CD14-positive monocyte (primary cell): ENCODE results near the gene PRSS1. TPM values are rescaled to one million over a fixed set of nuclear protein-coding genes. Genes with fewer than 3 reads are reported as not detected.

Source experiments
- DNase-seq, 3 donors: peaks; one replicate each; pipeline ENCODE4 v3.0.0-alpha.2; 2011 to 2022
- H2AFZ ChIP-seq: 2 replicates; pipeline ENCODE4 v1.6.0; 2012; ENCODE audit warnings: mild to moderate bottlenecking, low read depth, low read length, inconsistent platforms; ENCODE audit not compliant: insufficient read depth, poor library complexity, severe bottlenecking
- H3K27ac ChIP-seq, 2 donors: 1 replicate in 1 of 2; 2 replicates in 1 of 2; pipeline ENCODE4 v1.5.1; 2012 to 2013; ENCODE audit warnings: low read length in 2 of 2, control low read depth in 1 of 2, inconsistent platforms in 1 of 2, low read depth in 1 of 2, mild to moderate bottlenecking in 1 of 2
- H3K27me3 ChIP-seq, 2 donors: one replicate each; pipeline versions ENCODE4 v1.6.0 to v1.6.1; 2011 to 2013; ENCODE audit warnings: low read length in 2 of 2; ENCODE audit not compliant: control insufficient read depth in 2 of 2, insufficient read depth in 2 of 2
- H3K36me3 ChIP-seq, 2 donors: replicated peaks in 1 of 2; 1 replicate in 1 of 2; 2 replicates in 1 of 2; pipeline versions ENCODE4 v1.5.1 to v1.6.1; 2012 to 2013; ENCODE audit warnings: low read length in 2 of 2, control low read depth in 1 of 2, inconsistent platforms in 1 of 2, mild to moderate bottlenecking in 1 of 2; ENCODE audit not compliant: insufficient read depth in 2 of 2, control insufficient read depth in 1 of 2
- H3K4me1 ChIP-seq, 2 donors: 1 replicate in 1 of 2; 2 replicates in 1 of 2; pipeline versions ENCODE4 v1.5.1 to v1.6.1; 2012 to 2013; ENCODE audit warnings: low read length in 2 of 2, control low read depth in 1 of 2, inconsistent platforms in 1 of 2, mild to moderate bottlenecking in 1 of 2, moderate library complexity in 1 of 2; ENCODE audit not compliant: insufficient read depth in 2 of 2, control insufficient read depth in 1 of 2
- H3K4me2 ChIP-seq: replicated peaks from 2 replicates; pipeline ENCODE3; 2012; ENCODE audit warnings: low read length, moderate library complexity, mild to moderate bottlenecking; ENCODE audit not compliant: poor library complexity, severe bottlenecking; ENCODE audit errors: extremely low read depth
- H3K4me3 ChIP-seq, 3 experiments: fragments of 200-600 bp in 1 of 3; sonication (generic) in 1 of 3; replicated peaks in 1 of 3; 1 replicate in 2 of 3; 2 replicates in 1 of 3; pipeline ENCODE4 v1.5.1; 2011 to 2013; ENCODE audit warnings: low read length in 3 of 3, mild to moderate bottlenecking in 3 of 3, control low read depth in 2 of 3, low read depth in 2 of 3, inconsistent platforms in 1 of 3, moderate library complexity in 1 of 3
- H3K79me2 ChIP-seq: 2 replicates; pipeline ENCODE4 v1.6.0; 2012; ENCODE audit warnings: mild to moderate bottlenecking, control low read depth, inconsistent platforms, low read length, moderate library complexity; ENCODE audit not compliant: insufficient read depth
- H3K9ac ChIP-seq: 2 replicates; pipeline ENCODE4 v1.6.0; 2017; ENCODE audit warnings: low read length, mild to moderate bottlenecking; ENCODE audit not compliant: insufficient read depth, poor library complexity, severe bottlenecking
- H3K9me3 ChIP-seq, 2 donors: replicated peaks in 1 of 2; 1 replicate in 1 of 2; 2 replicates in 1 of 2; pipeline versions ENCODE4 v1.5.1 to v1.6.1; 2012 to 2013; ENCODE audit warnings: low read length in 2 of 2, control low read depth in 1 of 2; ENCODE audit not compliant: control insufficient read depth in 1 of 2, insufficient read depth in 1 of 2
- H4K20me1 ChIP-seq: 2 replicates; pipeline ENCODE4 v1.6.0; 2012; ENCODE audit warnings: mild to moderate bottlenecking, low read length, control low read depth, moderate library complexity; ENCODE audit not compliant: insufficient read depth
- H3K27ac Mint-ChIP-seq, 7 donors: one replicate each; pipeline ENCODE4 v1.8.0; 2020; ENCODE audit warnings: mild to moderate bottlenecking in 7 of 7, mixed read lengths in 7 of 7, moderate library complexity in 6 of 7, inconsistent platforms in 2 of 7
- H3K27me3 Mint-ChIP-seq, 3 donors: one replicate each; pipeline ENCODE4 v1.8.0; 2021 to 2022; ENCODE audit warnings: low read depth in 3 of 3, mild to moderate bottlenecking in 3 of 3, mixed read lengths in 3 of 3, moderate library complexity in 3 of 3, inconsistent platforms in 1 of 3
- H3K36me3 Mint-ChIP-seq, 2 donors: one replicate each; pipeline ENCODE4 v1.8.0; 2020; ENCODE audit warnings: mixed read lengths in 2 of 2, inconsistent platforms in 1 of 2, mild to moderate bottlenecking in 1 of 2
- H3K4me1 Mint-ChIP-seq: one replicate; pipeline ENCODE4 v1.8.0; 2020; ENCODE audit warnings: mild to moderate bottlenecking, mixed read lengths
- H3K4me3 Mint-ChIP-seq, 2 donors: one replicate each; pipeline ENCODE4 v1.8.0; 2020; ENCODE audit warnings: mild to moderate bottlenecking in 2 of 2, mixed read lengths in 2 of 2, moderate library complexity in 1 of 2
- H3K9me3 Mint-ChIP-seq, 7 donors: one replicate each; pipeline ENCODE4 v1.8.0; 2020 to 2022; ENCODE audit warnings: mixed read lengths in 7 of 7, mild to moderate bottlenecking in 6 of 7, moderate library complexity in 6 of 7, inconsistent platforms in 2 of 7
- WGBS: methylation state at CpG from one replicate; pipeline ENCODE4 v1.1.5; 2013; ENCODE audit warnings: missing lambda C conversion rate; ENCODE audit not compliant: insufficient coverage; 5-methylcytosine and 5-hydroxymethylcytosine counted together
- intact Hi-C, 2 donors: fragments of 100-400 bp; cut with micrococcal nuclease; formaldehyde crosslinking; loops; one replicate each; pipeline versions ENCODE4 v1.15.0 to v1.15.1; 2023
- polyA plus RNA-seq, 3 donors: library from polyadenylated mRNA; depleted of rRNA in 1 of 3; unstranded in 2 of 3; stranded (reverse) in 1 of 3; fragments of 300-500 nt in 2 of 3; fragments of >200 nt in 1 of 3; fragmentation: Illumina TruSeq in 2 of 3; gene quantifications; 1 replicate in 2 of 3; 2 replicates in 1 of 3; pipeline ENCODE4 v1.2.3, GENCODE V29; 2012 to 2021
- TF ChIP-seq, protein P1 (sequence below): fragments of 200-600 bp; IDR thresholded peaks from one replicate; pipeline ENCODE4 v1.8.0; 2022; ENCODE audit warnings: antibody characterized with exemption, mild to moderate bottlenecking

The PRSS1 gene
- polyA plus RNA-seq, 3 donors, result not detected

DNA sequence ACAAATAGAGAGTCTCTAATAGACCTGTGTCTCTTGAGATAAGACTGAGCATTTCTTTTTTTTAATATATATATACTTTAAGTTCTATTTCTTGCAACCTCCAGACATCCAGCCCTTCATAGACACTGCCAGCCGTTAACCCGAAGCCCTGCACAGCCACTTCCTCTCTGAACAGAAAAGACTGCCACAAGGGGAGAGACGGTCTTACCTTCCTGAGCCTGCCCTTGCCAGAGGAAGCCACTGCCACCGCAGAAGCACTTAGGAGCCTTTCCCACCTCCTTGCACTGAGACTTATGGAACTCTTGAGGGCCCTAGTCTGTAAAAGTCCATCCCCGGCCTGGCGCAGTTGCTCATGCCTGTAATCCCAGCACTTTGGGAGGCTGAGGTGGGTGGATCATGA, 31.8 kb upstream of the PRSS1 start:
- H3K4me1 ChIP-seq, result peaks cover 0 to 14% of the 10 kb centered on the region in 2 donors
- H3K36me3 Mint-ChIP-seq, result no peaks in the 10 kb centered on the region
- DNase-seq, result no peak
- no peak overlapping the region for H3K9ac ChIP-seq
- H3K9me3 ChIP-seq, result no peaks in the 10 kb centered on the region
- no peak overlapping the region for H3K4me3 ChIP-seq
- no peak overlapping the region for H3K4me3 Mint-ChIP-seq
- H3K9me3 Mint-ChIP-seq, result no peaks in the 10 kb centered on the region
- 0% methylated on average over 4 of the region's 6 CpGs for WGBS
- H2AFZ ChIP-seq, result no peak overlapping the region
- no peak overlapping the region for H3K27ac Mint-ChIP-seq
- no peak overlapping the region for H3K4me2 ChIP-seq
- H3K79me2 ChIP-seq, result no peaks in the 10 kb centered on the region
- H3K36me3 ChIP-seq, result no peaks in the 10 kb centered on the region
- intact Hi-C loops, result no loop called here
- peaks cover 0 to 9% (median 4%) of the 10 kb centered on the region in 3 donors for H3K27me3 Mint-ChIP-seq
- H3K27ac ChIP-seq, result no peak overlapping the region
- TF ChIP-seq, protein P1, sequence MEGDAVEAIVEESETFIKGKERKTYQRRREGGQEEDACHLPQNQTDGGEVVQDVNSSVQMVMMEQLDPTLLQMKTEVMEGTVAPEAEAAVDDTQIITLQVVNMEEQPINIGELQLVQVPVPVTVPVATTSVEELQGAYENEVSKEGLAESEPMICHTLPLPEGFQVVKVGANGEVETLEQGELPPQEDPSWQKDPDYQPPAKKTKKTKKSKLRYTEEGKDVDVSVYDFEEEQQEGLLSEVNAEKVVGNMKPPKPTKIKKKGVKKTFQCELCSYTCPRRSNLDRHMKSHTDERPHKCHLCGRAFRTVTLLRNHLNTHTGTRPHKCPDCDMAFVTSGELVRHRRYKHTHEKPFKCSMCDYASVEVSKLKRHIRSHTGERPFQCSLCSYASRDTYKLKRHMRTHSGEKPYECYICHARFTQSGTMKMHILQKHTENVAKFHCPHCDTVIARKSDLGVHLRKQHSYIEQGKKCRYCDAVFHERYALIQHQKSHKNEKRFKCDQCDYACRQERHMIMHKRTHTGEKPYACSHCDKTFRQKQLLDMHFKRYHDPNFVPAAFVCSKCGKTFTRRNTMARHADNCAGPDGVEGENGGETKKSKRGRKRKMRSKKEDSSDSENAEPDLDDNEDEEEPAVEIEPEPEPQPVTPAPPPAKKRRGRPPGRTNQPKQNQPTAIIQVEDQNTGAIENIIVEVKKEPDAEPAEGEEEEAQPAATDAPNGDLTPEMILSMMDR, result no peak
- peaks cover 39% of the 10 kb centered on the region for H3K4me1 Mint-ChIP-seq
- H3K27me3 ChIP-seq, result no peaks in the 10 kb centered on the region
- H4K20me1 ChIP-seq, result no peaks in the 10 kb centered on the region

DNA sequence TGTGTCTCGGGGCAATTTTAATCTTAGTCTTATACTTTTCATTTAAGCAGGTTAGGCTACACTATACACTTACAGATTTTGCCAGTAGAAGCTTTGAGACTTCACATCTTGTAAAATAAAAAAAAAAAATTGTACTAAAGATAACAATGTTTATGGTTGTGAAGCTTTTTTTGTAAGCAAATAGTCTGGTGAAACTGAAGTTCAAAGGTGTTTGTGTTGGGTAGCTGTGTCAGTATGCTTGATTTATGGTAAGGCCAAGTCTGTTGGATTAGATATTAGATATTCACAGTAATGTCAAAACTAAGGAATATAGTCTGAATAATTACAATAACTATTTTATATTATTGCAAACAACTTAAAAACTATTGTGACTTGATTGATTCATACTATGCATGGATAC, 31.0 kb upstream of the PRSS1 start:
- H3K27me3 Mint-ChIP-seq, result peaks cover 0 to 12% (median 4%) of the 10 kb centered on the region in 3 donors
- Histone ChIP-seq H3K4me3 (no peak overlapping the region), H3K79me2 (no peaks in the 10 kb centered on the region), H3K27me3 (no peaks in the 10 kb centered on the region), H4K20me1 (no peaks in the 10 kb centered on the region), H2AFZ (no peak overlapping the region), H3K4me1 (peaks cover 0 to 15% of the 10 kb centered on the region in 2 donors), H3K9ac (no peak overlapping the region), H3K9me3 (no peaks in the 10 kb centered on the region), H3K4me2 (no peak overlapping the region), H3K27ac (no peak overlapping the region), H3K36me3 (no peaks in the 10 kb centered on the region)
- no peak overlapping the region for H3K27ac Mint-ChIP-seq
- no peaks in the 10 kb centered on the region for H3K36me3 Mint-ChIP-seq
- no peak for DNase-seq
- no CpG with 5 or more reads among the region's 1 CpG for WGBS
- H3K4me1 Mint-ChIP-seq, result peaks cover 40% of the 10 kb centered on the region
- H3K9me3 Mint-ChIP-seq, result no peaks in the 10 kb centered on the region
- TF ChIP-seq, protein P1, result no peak
- intact Hi-C loops, result no loop called here
- no peak overlapping the region for H3K4me3 Mint-ChIP-seq
